OCI-LY3 (cell line): Measurements from ENCODE around the gene FAM89B.

ENCODE experiments used
- CTCF ChIP-seq: fragments of 200-600, 300-600 bp; sonication (generic); IDR thresholded peaks from 2 replicates; pipeline ENCODE4 v1.5.1; 2014; ENCODE audit warnings: antibody characterized with exemption, low read length, low read depth
- EZH2phosphoT487 ChIP-seq: fragments of 200-600 bp; shearing (Covaris generic); IDR thresholded peaks from 2 replicates; pipeline ENCODE4 v1.6.1; 2018; ENCODE audit warnings: antibody characterized with exemption, mixed run types, low read depth

DNA sequence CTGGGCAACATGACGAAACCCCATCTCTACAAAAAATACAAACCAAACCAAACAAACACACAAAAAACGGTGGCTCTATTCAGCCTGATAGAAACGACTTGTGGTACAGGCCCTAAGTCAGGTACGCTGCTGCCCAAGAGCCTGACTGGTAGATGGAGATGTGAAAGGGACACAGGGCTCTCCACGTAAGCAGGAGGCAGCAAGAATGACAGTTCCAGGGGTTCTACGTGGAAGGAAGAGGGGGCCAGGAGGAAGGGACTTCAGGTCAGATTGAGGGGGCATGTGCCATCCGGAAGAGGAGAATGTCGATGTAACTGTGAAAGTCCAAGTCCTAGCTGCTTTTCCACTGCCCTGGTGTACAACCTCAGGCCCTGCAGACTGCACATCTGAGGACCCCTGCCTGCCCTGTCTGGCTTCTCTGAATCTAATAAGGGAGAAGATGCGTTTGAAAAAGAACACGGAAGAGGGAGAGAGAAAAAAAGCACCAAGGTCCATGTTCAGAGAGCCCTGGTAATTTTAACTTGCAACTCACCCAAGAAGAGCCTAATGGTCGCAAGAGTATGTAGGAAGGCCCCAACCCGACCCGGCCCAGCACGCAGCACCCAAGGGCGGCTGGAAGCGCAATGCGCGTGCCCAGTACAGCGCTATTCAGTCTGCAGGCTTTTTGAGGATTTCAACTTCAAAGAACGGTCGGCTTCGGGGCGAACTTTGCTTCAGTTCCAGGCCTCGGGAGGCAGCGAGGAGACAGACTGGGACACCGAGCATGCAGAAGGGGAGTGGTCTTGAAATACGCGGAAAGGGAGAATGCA lies 3.0 kb upstream of the FAM89B start:
- TF ChIP-seq CTCF (no peak), EZH2phosphoT487 (no peak)
